SU-DHL-6 (cell line): ENCODE results near the gene ZNF74.

ENCODE experiments used
- EZH2phosphoT487 ChIP-seq: fragments of 200-600 bp; sonication (generic), shearing (Covaris generic); conservative IDR thresholded peaks from 2 replicates; pipeline ENCODE4 v1.6.1; 2018; ENCODE audit warnings: mild to moderate bottlenecking, antibody characterized with exemption, low read length, moderate library complexity, mixed read lengths
- TF ChIP-seq, protein P1 (sequence below): fragments of 200-600 bp; sonication (generic); IDR thresholded peaks from one replicate; pipeline ENCODE4 v1.5.1; 2017; ENCODE audit warnings: antibody characterized with exemption, mild to moderate bottlenecking, low read length, moderate library complexity; ENCODE audit not compliant: insufficient read depth, poor library complexity, severe bottlenecking

- TF ChIP-seq, protein P1, sequence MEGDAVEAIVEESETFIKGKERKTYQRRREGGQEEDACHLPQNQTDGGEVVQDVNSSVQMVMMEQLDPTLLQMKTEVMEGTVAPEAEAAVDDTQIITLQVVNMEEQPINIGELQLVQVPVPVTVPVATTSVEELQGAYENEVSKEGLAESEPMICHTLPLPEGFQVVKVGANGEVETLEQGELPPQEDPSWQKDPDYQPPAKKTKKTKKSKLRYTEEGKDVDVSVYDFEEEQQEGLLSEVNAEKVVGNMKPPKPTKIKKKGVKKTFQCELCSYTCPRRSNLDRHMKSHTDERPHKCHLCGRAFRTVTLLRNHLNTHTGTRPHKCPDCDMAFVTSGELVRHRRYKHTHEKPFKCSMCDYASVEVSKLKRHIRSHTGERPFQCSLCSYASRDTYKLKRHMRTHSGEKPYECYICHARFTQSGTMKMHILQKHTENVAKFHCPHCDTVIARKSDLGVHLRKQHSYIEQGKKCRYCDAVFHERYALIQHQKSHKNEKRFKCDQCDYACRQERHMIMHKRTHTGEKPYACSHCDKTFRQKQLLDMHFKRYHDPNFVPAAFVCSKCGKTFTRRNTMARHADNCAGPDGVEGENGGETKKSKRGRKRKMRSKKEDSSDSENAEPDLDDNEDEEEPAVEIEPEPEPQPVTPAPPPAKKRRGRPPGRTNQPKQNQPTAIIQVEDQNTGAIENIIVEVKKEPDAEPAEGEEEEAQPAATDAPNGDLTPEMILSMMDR, result no peak
- TF ChIP-seq EZH2phosphoT487, result no peak
Measured at GRCh38 chr22:20422271-20423007, 28.5 kb downstream of the ZNF74 start.
